B cell (primary cell): ENCODE data around the gene ADAD1.

Experiments used
- EZH2 ChIP-seq: IDR thresholded peaks from 2 replicates; pipeline ENCODE4 v1.6.1; 2012; ENCODE audit warnings: borderline replicate concordance, low read depth, mild to moderate bottlenecking, moderate library complexity, low read length; ENCODE audit not compliant: insufficient read depth, poor library complexity, severe bottlenecking
- TF ChIP-seq, protein P1 (sequence below): fragments of 200-600 bp; IDR thresholded peaks from one replicate; pipeline ENCODE4 v1.8.0; 2022; ENCODE audit warnings: antibody characterized with exemption, mild to moderate bottlenecking

DNA sequence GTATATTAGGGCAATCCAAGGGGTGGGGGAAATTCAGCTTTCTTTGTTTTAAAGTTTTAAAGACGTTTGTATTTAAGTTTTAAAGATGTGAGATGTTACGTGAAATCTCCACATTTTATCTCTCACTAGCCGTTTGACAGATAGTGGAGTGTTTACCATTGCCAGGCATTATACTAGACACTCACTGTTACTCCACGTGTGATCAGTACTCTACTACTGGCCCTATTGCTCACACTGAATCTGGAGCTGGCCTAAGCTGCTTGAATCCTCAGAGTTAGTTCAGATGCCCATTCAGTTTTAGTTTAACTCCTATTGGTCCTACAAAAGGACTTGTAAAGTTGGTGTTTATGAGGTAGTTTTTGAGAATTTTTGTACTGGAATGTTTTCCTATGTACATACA lies 4.5 kb downstream of the ADAD1 start:
- TF ChIP-seq, protein P1, sequence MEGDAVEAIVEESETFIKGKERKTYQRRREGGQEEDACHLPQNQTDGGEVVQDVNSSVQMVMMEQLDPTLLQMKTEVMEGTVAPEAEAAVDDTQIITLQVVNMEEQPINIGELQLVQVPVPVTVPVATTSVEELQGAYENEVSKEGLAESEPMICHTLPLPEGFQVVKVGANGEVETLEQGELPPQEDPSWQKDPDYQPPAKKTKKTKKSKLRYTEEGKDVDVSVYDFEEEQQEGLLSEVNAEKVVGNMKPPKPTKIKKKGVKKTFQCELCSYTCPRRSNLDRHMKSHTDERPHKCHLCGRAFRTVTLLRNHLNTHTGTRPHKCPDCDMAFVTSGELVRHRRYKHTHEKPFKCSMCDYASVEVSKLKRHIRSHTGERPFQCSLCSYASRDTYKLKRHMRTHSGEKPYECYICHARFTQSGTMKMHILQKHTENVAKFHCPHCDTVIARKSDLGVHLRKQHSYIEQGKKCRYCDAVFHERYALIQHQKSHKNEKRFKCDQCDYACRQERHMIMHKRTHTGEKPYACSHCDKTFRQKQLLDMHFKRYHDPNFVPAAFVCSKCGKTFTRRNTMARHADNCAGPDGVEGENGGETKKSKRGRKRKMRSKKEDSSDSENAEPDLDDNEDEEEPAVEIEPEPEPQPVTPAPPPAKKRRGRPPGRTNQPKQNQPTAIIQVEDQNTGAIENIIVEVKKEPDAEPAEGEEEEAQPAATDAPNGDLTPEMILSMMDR, result no peak
- no peak for TF ChIP-seq EZH2
